Mammary epithelial cell (primary cell): Measurements from ENCODE around the gene CYB561A3.

Experiments
- CTCF ChIP-seq, 2 donors: IDR thresholded peaks in 1 of 2; conservative IDR thresholded peaks in 1 of 2; 2 replicates each; pipeline ENCODE4 v1.5.1; 2011 to 2012; ENCODE audit warnings: inconsistent platforms in 2 of 2, low read length in 2 of 2, mild to moderate bottlenecking in 2 of 2, control low read depth in 1 of 2, low read depth in 1 of 2; ENCODE audit not compliant: insufficient read depth in 1 of 2; ENCODE audit errors: extremely low read depth in 1 of 2
- EZH2 ChIP-seq: IDR thresholded peaks from 2 replicates; pipeline ENCODE4 v1.6.1; 2012; ENCODE audit warnings: low read length, inconsistent platforms, borderline replicate concordance

GRCh38 chr11:61350803-61351202 is 10.9 kb downstream of the CYB561A3 start:
- TF ChIP-seq CTCF (conservative IDR thresholded peaks at IDR 0.05 in 1 of 2, IDR thresholded peaks at IDR 0.05 in 1 of 2; ENCODE audit: extremely low read depth in 1 of 2, insufficient read depth in 1 of 2, low read depth in 1 of 2, low read length in 2 of 2) (no peak), EZH2 (no peak)
